Suprapubic skin (tissue), 3 donors: ENCODE measurements around the gene LANCL2.

Experiments
- CTCF ChIP-seq, 2 donors: fragments of 200-600 bp in 1 of 2; fragments of 450-650 bp in 1 of 2; sonication (generic) in 1 of 2; IDR thresholded peaks; one replicate each; pipeline ENCODE4 v1.5.1; 2016 to 2019; ENCODE audit warnings: antibody characterized with exemption in 2 of 2, mild to moderate bottlenecking in 1 of 2, moderate library complexity in 1 of 2
- POLR2A ChIP-seq, 2 donors: fragments of 450-650 bp; IDR thresholded peaks; one replicate each; pipeline ENCODE4 v1.6.1; 2017; ENCODE audit warnings: antibody characterized with exemption in 2 of 2, mild to moderate bottlenecking in 2 of 2, moderate library complexity in 2 of 2

- TF ChIP-seq CTCF (IDR thresholded peaks at IDR 0.05) (no peak), POLR2A (IDR thresholded peaks at IDR 0.05) (no peak)
Observed at GRCh38 chr7:55335786-55336185, 29.4 kb upstream of the LANCL2 start.
